Keratinocyte (primary cell): ENCODE measurements around the gene DHODH.

Experiments
- CTCF ChIP-seq, 3 experiments: IDR thresholded peaks in 1 of 3; conservative IDR thresholded peaks in 1 of 3; optimal IDR thresholded peaks in 1 of 3; 2 replicates in 2 of 3; 3 replicates in 1 of 3; pipeline versions ENCODE3 to v1.5.1; 2011; ENCODE audit warnings: low read length in 3 of 3, mild to moderate bottlenecking in 3 of 3, moderate library complexity in 2 of 3, control low read depth in 1 of 3, inconsistent platforms in 1 of 3; ENCODE audit not compliant: insufficient read depth in 2 of 3; ENCODE audit errors: extremely low read depth in 1 of 3
- EZH2 ChIP-seq: IDR thresholded peaks from one replicate; pipeline ENCODE4 v1.6.1; 2012; ENCODE audit warnings: inconsistent platforms, mild to moderate bottlenecking, low read length, moderate library complexity

- no peak for TF ChIP-seq CTCF (optimal IDR thresholded peaks at IDR 0.05 in 1 of 3, IDR thresholded peaks at IDR 0.05 in 1 of 3, conservative IDR thresholded peaks at IDR 0.05 in 1 of 3; ENCODE audit: extremely low read depth in 1 of 3, insufficient read depth in 2 of 3, low read length in 3 of 3)
- no peak for TF ChIP-seq EZH2
These were observed 39.2 kb upstream of the DHODH start for GRCh38 chr16:71969353-71969752.
